ENCODE measurements around the gene NUBPL. TPM values are rescaled to one million over a fixed set of nuclear protein-coding genes. Genes with fewer than 3 reads are reported as not detected.

NUBPL gene
- total and polyA plus RNA-seq, 7 experiments from 2014 or later, result 5.8 to 11.7 (median 8.3) TPM

- Mint-ChIP-seq H3K9me3 (peaks cover 3 to 29% (median 13%) of the 10 kb centered on the region in 11 donors), H3K4me1 (no peaks in the 10 kb centered on the region), H3K4me3 (no peak overlapping the region), H3K27ac (no peak overlapping the region), H3K27me3 (no peaks in the 10 kb centered on the region), H3K36me3 (peaks cover 0 to 44% (median 39%) of the 10 kb centered on the region in 5 donors)
- H3K4me1 ChIP-seq (ENCODE audit: control insufficient read depth in 2 of 2, insufficient read depth in 2 of 2, low read length in 2 of 2), result no peaks in the 10 kb centered on the region
- no peak for DNase-seq
- H3K36me3 ChIP-seq (ENCODE audit: control insufficient read depth in 2 of 3, insufficient read depth in 3 of 3, low read length in 3 of 3), result no peaks in the 10 kb centered on the region
- H3K9me3 ChIP-seq (ENCODE audit: control insufficient read depth in 2 of 3, low read length in 3 of 3), result no peaks in the 10 kb centered on the region
- intact Hi-C loops (cut with micrococcal nuclease), result no loop called here
- POLR2A ChIA-PET, result no interaction called here
- no peaks in the 10 kb centered on the region for H3K27me3 ChIP-seq (ENCODE audit: control insufficient read depth in 2 of 2, insufficient read depth in 2 of 2, low read length in 2 of 2)
- CTCF ChIA-PET, result no interaction called here
- no peak for ATAC-seq
- H3K4me3 ChIP-seq (ENCODE audit: low read length), result no peak overlapping the region
- H3K27ac ChIP-seq (ENCODE audit: low read depth, low read length), result no peak overlapping the region
Observed at GRCh38 chr14:31819281-31819680, 258.1 kb downstream of the NUBPL start.

- Mint-ChIP-seq H3K4me3 (no peak overlapping the region), H3K9me3 (no peaks in the 10 kb centered on the region), H3K27me3 (no peaks in the 10 kb centered on the region), H3K27ac (no peak overlapping the region), H3K4me1 (no peaks in the 10 kb centered on the region), H3K36me3 (peaks cover 0 to 52% (median 25%) of the 10 kb centered on the region in 5 donors)
- intact Hi-C loops (cut with micrococcal nuclease), result no loop called here
- ATAC-seq (no peak), DNase-seq (no peak)
- Histone ChIP-seq H3K27me3 (ENCODE audit: control insufficient read depth in 2 of 2, insufficient read depth in 2 of 2, low read length in 2 of 2) (no peaks in the 10 kb centered on the region), H3K4me1 (ENCODE audit: control insufficient read depth in 2 of 2, insufficient read depth in 2 of 2, low read length in 2 of 2) (no peaks in the 10 kb centered on the region), H3K27ac (ENCODE audit: low read depth, low read length) (no peak overlapping the region), H3K9me3 (ENCODE audit: control insufficient read depth in 2 of 3, low read length in 3 of 3) (no peaks in the 10 kb centered on the region), H3K4me3 (ENCODE audit: low read length) (no peak overlapping the region), H3K36me3 (ENCODE audit: control insufficient read depth in 2 of 3, insufficient read depth in 3 of 3, low read length in 3 of 3) (peaks cover 0 to 11% (median 0%) of the 10 kb centered on the region in 3 experiments)
- POLR2A ChIA-PET, result no interaction called here
- CTCF ChIA-PET, result no interaction called here
Observed at GRCh38 chr14:31825459-31825858, 264.3 kb downstream of the NUBPL start.

GRCh38 chr14:31827325-31827724 lies 266.1 kb downstream of the NUBPL start:
- intact Hi-C loops (cut with micrococcal nuclease), result no loop called here

GRCh38 chr14:31828946-31829868 lies 268.0 kb downstream of the NUBPL start:
- H3K36me3 Mint-ChIP-seq, result peaks cover 0 to 62% (median 30%) of the 10 kb centered on the region in 5 donors
- ATAC-seq (no peak), DNase-seq (no peak)
- H3K4me3 Mint-ChIP-seq, result no peak overlapping the region
- H3K27ac ChIP-seq (ENCODE audit: low read depth, low read length), result no peak overlapping the region
- intact Hi-C loops (cut with micrococcal nuclease), result no loop called here
- H3K4me1 ChIP-seq (ENCODE audit: control insufficient read depth in 2 of 2, insufficient read depth in 2 of 2, low read length in 2 of 2), result no peaks in the 10 kb centered on the region
- H3K27ac Mint-ChIP-seq, result no peak overlapping the region
- H3K9me3 Mint-ChIP-seq, result no peaks in the 10 kb centered on the region
- no peaks in the 10 kb centered on the region for H3K27me3 ChIP-seq (ENCODE audit: control insufficient read depth in 2 of 2, insufficient read depth in 2 of 2, low read length in 2 of 2)
- ChIA-PET CTCF (no interaction called here), POLR2A (no interaction called here)
- H3K27me3 Mint-ChIP-seq, result no peaks in the 10 kb centered on the region
- H3K9me3 ChIP-seq (ENCODE audit: control insufficient read depth in 2 of 3, low read length in 3 of 3), result no peaks in the 10 kb centered on the region
- H3K4me1 Mint-ChIP-seq, result no peaks in the 10 kb centered on the region
- peaks cover 0 to 11% (median 0%) of the 10 kb centered on the region in 3 experiments for H3K36me3 ChIP-seq (ENCODE audit: control insufficient read depth in 2 of 3, insufficient read depth in 3 of 3, low read length in 3 of 3)
- no peak overlapping the region for H3K4me3 ChIP-seq (ENCODE audit: low read length)

More at GRCh38 chr14:31827325-31827724, 266.1 kb downstream of the NUBPL start:
- Histone ChIP-seq H3K27me3 (ENCODE audit: control insufficient read depth in 2 of 2, insufficient read depth in 2 of 2, low read length in 2 of 2) (no peaks in the 10 kb centered on the region), H3K4me3 (ENCODE audit: low read length) (no peak overlapping the region), H3K36me3 (ENCODE audit: control insufficient read depth in 2 of 3, insufficient read depth in 3 of 3, low read length in 3 of 3) (peaks cover 0 to 11% (median 0%) of the 10 kb centered on the region in 3 experiments), H3K9me3 (ENCODE audit: control insufficient read depth in 2 of 3, low read length in 3 of 3) (no peaks in the 10 kb centered on the region), H3K27ac (ENCODE audit: low read depth, low read length) (no peak overlapping the region), H3K4me1 (ENCODE audit: control insufficient read depth in 2 of 2, insufficient read depth in 2 of 2, low read length in 2 of 2) (no peaks in the 10 kb centered on the region)
- ATAC-seq, result no peak
- H3K27ac Mint-ChIP-seq, result no peak overlapping the region
- H3K4me1 Mint-ChIP-seq, result no peaks in the 10 kb centered on the region
- no peaks in the 10 kb centered on the region for H3K9me3 Mint-ChIP-seq
- H3K4me3 Mint-ChIP-seq, result no peak overlapping the region
- peaks cover 0 to 58% (median 27%) of the 10 kb centered on the region in 5 donors for H3K36me3 Mint-ChIP-seq
- no peaks in the 10 kb centered on the region for H3K27me3 Mint-ChIP-seq
- ChIA-PET POLR2A (no interaction called here), CTCF (interaction anchor here (0.6 to 0.8 kb wide), 2 partner anchors 683 to 684 kb away, joined by 3 to 4 read pairs; no protein-coding TSS in a partner anchor)
- no peak for DNase-seq

GRCh38 chr14:31834616-31835015 lies 273.4 kb downstream of the NUBPL start:
- H3K27ac ChIP-seq (ENCODE audit: low read depth, low read length), result no peak overlapping the region
- no peak overlapping the region for H3K27ac Mint-ChIP-seq
- H3K4me3 Mint-ChIP-seq, result no peak overlapping the region
- no peak overlapping the region for H3K4me3 ChIP-seq (ENCODE audit: low read length)
- H3K4me1 ChIP-seq (ENCODE audit: control insufficient read depth in 2 of 2, insufficient read depth in 2 of 2, low read length in 2 of 2), result no peaks in the 10 kb centered on the region
- no peaks in the 10 kb centered on the region for H3K36me3 ChIP-seq (ENCODE audit: control insufficient read depth in 2 of 3, insufficient read depth in 3 of 3, low read length in 3 of 3)
- no peaks in the 10 kb centered on the region for H3K9me3 ChIP-seq (ENCODE audit: control insufficient read depth in 2 of 3, low read length in 3 of 3)
- DNase-seq (no peak), ATAC-seq (no peak)
- H3K9me3 Mint-ChIP-seq, result peaks cover 0 to 5% (median 0%) of the 10 kb centered on the region in 11 donors
- no peaks in the 10 kb centered on the region for H3K4me1 Mint-ChIP-seq
- POLR2A ChIA-PET, result no interaction called here
- CTCF ChIA-PET, result no interaction called here
- H3K27me3 ChIP-seq (ENCODE audit: control insufficient read depth in 2 of 2, insufficient read depth in 2 of 2, low read length in 2 of 2), result no peaks in the 10 kb centered on the region
- intact Hi-C loops (cut with micrococcal nuclease), result no loop called here
- H3K36me3 Mint-ChIP-seq, result peaks cover 0 to 44% (median 31%) of the 10 kb centered on the region in 5 donors
- H3K27me3 Mint-ChIP-seq, result no peaks in the 10 kb centered on the region

GRCh38 chr14:31835049-31835448 lies 273.8 kb downstream of the NUBPL start:
- intact Hi-C loops (cut with micrococcal nuclease), result no loop called here
- Histone ChIP-seq H3K27ac (ENCODE audit: low read depth, low read length) (no peak overlapping the region), H3K9me3 (ENCODE audit: control insufficient read depth in 2 of 3, low read length in 3 of 3) (no peaks in the 10 kb centered on the region), H3K36me3 (ENCODE audit: control insufficient read depth in 2 of 3, insufficient read depth in 3 of 3, low read length in 3 of 3) (no peaks in the 10 kb centered on the region), H3K4me1 (ENCODE audit: control insufficient read depth in 2 of 2, insufficient read depth in 2 of 2, low read length in 2 of 2) (no peaks in the 10 kb centered on the region), H3K27me3 (ENCODE audit: control insufficient read depth in 2 of 2, insufficient read depth in 2 of 2, low read length in 2 of 2) (no peaks in the 10 kb centered on the region), H3K4me3 (ENCODE audit: low read length) (no peak overlapping the region)
- Mint-ChIP-seq H3K4me3 (no peak overlapping the region), H3K27me3 (no peaks in the 10 kb centered on the region), H3K9me3 (peaks cover 0 to 8% (median 0%) of the 10 kb centered on the region in 11 donors), H3K27ac (no peak overlapping the region), H3K4me1 (no peaks in the 10 kb centered on the region), H3K36me3 (peaks cover 0 to 47% (median 34%) of the 10 kb centered on the region in 5 donors)
- ChIA-PET POLR2A (no interaction called here), CTCF (no interaction called here)
- ATAC-seq (no peak), DNase-seq (no peak)

GRCh38 chr14:31837031-31837430 lies 275.8 kb downstream of the NUBPL start:
- H3K27ac ChIP-seq (ENCODE audit: low read depth, low read length), result no peak overlapping the region
- no peaks in the 10 kb centered on the region for H3K9me3 ChIP-seq (ENCODE audit: control insufficient read depth in 2 of 3, low read length in 3 of 3)
- H3K4me1 ChIP-seq (ENCODE audit: control insufficient read depth in 2 of 2, insufficient read depth in 2 of 2, low read length in 2 of 2), result no peaks in the 10 kb centered on the region
- H3K36me3 ChIP-seq (ENCODE audit: control insufficient read depth in 2 of 3, insufficient read depth in 3 of 3, low read length in 3 of 3), result no peaks in the 10 kb centered on the region
- Mint-ChIP-seq H3K27ac (no peak overlapping the region), H3K27me3 (no peaks in the 10 kb centered on the region), H3K4me3 (no peak overlapping the region), H3K36me3 (peaks cover 0 to 37% (median 34%) of the 10 kb centered on the region in 5 donors), H3K4me1 (no peaks in the 10 kb centered on the region), H3K9me3 (peaks cover 0 to 8% (median 0%) of the 10 kb centered on the region in 11 donors)
- intact Hi-C loops (cut with micrococcal nuclease), result no loop called here
- H3K4me3 ChIP-seq (ENCODE audit: low read length), result no peak overlapping the region
- DNase-seq (no peak), ATAC-seq (no peak)
- POLR2A ChIA-PET, result no interaction called here
- no peaks in the 10 kb centered on the region for H3K27me3 ChIP-seq (ENCODE audit: control insufficient read depth in 2 of 2, insufficient read depth in 2 of 2, low read length in 2 of 2)
- CTCF ChIA-PET, result no interaction called here

Data from naive thymus-derived CD4-positive, alpha-beta T cell (primary cell).